H9 (cell line): ENCODE data around the gene AGMAT. TPM values are rescaled to one million over a fixed set of nuclear protein-coding genes. Genes with fewer than 3 reads are reported as not detected.
"Not testable (repeated sequence)": the region's sequence is repeated elsewhere in the genome, so short reads cannot be mapped to it uniquely, and the experiment has no call there.

Source experiments
- DNase-seq: peaks from one replicate; pipeline ENCODE4 v3.0.0-alpha.2; 2017
- H2AFZ ChIP-seq: one replicate; pipeline ENCODE4 v1.6.1; 2013; ENCODE audit warnings: mild to moderate bottlenecking, low read length, control low read depth, moderate library complexity
- H2AK5ac ChIP-seq: 2 replicates; pipeline ENCODE4 v1.6.1; 2013; ENCODE audit warnings: low read length, control low read depth, mixed read lengths; ENCODE audit not compliant: insufficient read length
- H2BK120ac ChIP-seq: one replicate; pipeline ENCODE4 v1.6.1; 2013; ENCODE audit warnings: low read depth, mild to moderate bottlenecking, low read length, control low read depth, inconsistent platforms; ENCODE audit not compliant: poor library complexity, severe bottlenecking
- H2BK12ac ChIP-seq: 2 replicates; pipeline ENCODE4 v1.6.1; 2013; ENCODE audit warnings: low read length, control low read depth, mixed read lengths, low read depth; ENCODE audit not compliant: insufficient read length
- H2BK15ac ChIP-seq: 2 replicates; pipeline ENCODE4 v1.6.1; 2013; ENCODE audit warnings: low read depth, low read length, control low read depth
- H2BK20ac ChIP-seq: one replicate; pipeline ENCODE4 v1.6.1; 2013; ENCODE audit warnings: low read depth, mild to moderate bottlenecking, low read length, control low read depth, inconsistent platforms; ENCODE audit not compliant: poor library complexity, severe bottlenecking
- H2BK5ac ChIP-seq: 2 replicates; pipeline ENCODE4 v1.6.1; 2013; ENCODE audit warnings: low read length, control low read depth, mixed read lengths; ENCODE audit not compliant: insufficient read length
- H3K14ac ChIP-seq: 2 replicates; pipeline ENCODE4 v1.6.1; 2013; ENCODE audit warnings: low read length, control low read depth; ENCODE audit not compliant: insufficient read depth
- H3K18ac ChIP-seq: 2 replicates; pipeline ENCODE4 v1.6.1; 2013; ENCODE audit warnings: low read depth, mild to moderate bottlenecking, mixed read lengths, low read length, control low read depth; ENCODE audit not compliant: insufficient read length
- H3K23ac ChIP-seq: 2 replicates; pipeline ENCODE4 v1.6.1; 2013; ENCODE audit warnings: low read length, control low read depth, mixed read lengths, low read depth; ENCODE audit not compliant: insufficient read length
- H3K23me2 ChIP-seq: 2 replicates; pipeline ENCODE4 v1.6.1; 2013; ENCODE audit warnings: low read depth, mild to moderate bottlenecking, mixed read lengths, low read length, control low read depth; ENCODE audit not compliant: insufficient read length, poor library complexity, severe bottlenecking
- H3K27ac ChIP-seq: 2 replicates; pipeline ENCODE4 v1.5.1; 2013; ENCODE audit warnings: low read length, control low read depth, mixed read lengths, low read depth; ENCODE audit not compliant: insufficient read length
- H3K27me3 ChIP-seq: 2 replicates; pipeline ENCODE4 v1.6.1; 2013; ENCODE audit warnings: low read length, control low read depth, inconsistent platforms; ENCODE audit not compliant: insufficient read depth
- H3K4ac ChIP-seq: 2 replicates; pipeline ENCODE4 v1.6.1; 2013; ENCODE audit warnings: low read depth, mild to moderate bottlenecking, control low read depth, inconsistent platforms, low read length, moderate library complexity
- H3K4me1 ChIP-seq: 2 replicates; pipeline ENCODE4 v1.6.1; 2013; ENCODE audit warnings: low read length, control low read depth, inconsistent platforms; ENCODE audit not compliant: insufficient read depth
- H3K4me2 ChIP-seq: 2 replicates; pipeline ENCODE4 v1.6.1; 2013; ENCODE audit warnings: low read length, control low read depth, mixed read lengths; ENCODE audit not compliant: insufficient read length, insufficient read depth
- H3K56ac ChIP-seq: 2 replicates; pipeline ENCODE4 v1.6.1; 2013; ENCODE audit warnings: low read depth, mild to moderate bottlenecking, mixed read lengths, low read length, control low read depth; ENCODE audit not compliant: insufficient read length
- H3K79me1 ChIP-seq: 2 replicates; pipeline ENCODE4 v1.6.1; 2013; ENCODE audit warnings: low read depth, mild to moderate bottlenecking, moderate library complexity, low read length, control low read depth, inconsistent platforms; ENCODE audit not compliant: insufficient read depth, poor library complexity, severe bottlenecking
- H3K79me2 ChIP-seq: 2 replicates; pipeline ENCODE4 v1.6.1; 2013; ENCODE audit warnings: low read length, control low read depth, inconsistent platforms; ENCODE audit not compliant: insufficient read depth
- H3K9ac ChIP-seq: 2 replicates; pipeline ENCODE4 v1.6.1; 2013; ENCODE audit warnings: low read length, control low read depth, mixed read lengths; ENCODE audit not compliant: insufficient read length; ENCODE audit errors: extremely low read depth
- H3K9me3 ChIP-seq: one replicate; pipeline ENCODE4 v1.6.1; 2013; ENCODE audit warnings: low read depth, low read length, inconsistent platforms; ENCODE audit not compliant: control insufficient read depth
- H3T11ph ChIP-seq: one replicate; pipeline ENCODE4 v1.6.1; 2013; ENCODE audit warnings: mild to moderate bottlenecking, low read length, control low read depth, inconsistent platforms
- H4K20me1 ChIP-seq: one replicate; pipeline ENCODE4 v1.6.1; 2013; ENCODE audit not compliant: control insufficient read depth, insufficient read length, insufficient read depth
- H4K5ac ChIP-seq: 2 replicates; pipeline ENCODE4 v1.6.1; 2013; ENCODE audit warnings: low read depth, mild to moderate bottlenecking, mixed read lengths, low read length, control low read depth; ENCODE audit not compliant: insufficient read length
- H4K8ac ChIP-seq: replicated peaks from 2 replicates; pipeline ENCODE4 v1.6.1; 2013; ENCODE audit warnings: low read length, control low read depth, mixed read lengths, low read depth; ENCODE audit not compliant: insufficient read length
- H4K91ac ChIP-seq: 2 replicates; pipeline ENCODE4 v1.6.1; 2013; ENCODE audit warnings: low read depth, mild to moderate bottlenecking, moderate library complexity, mixed read lengths, low read length, control low read depth; ENCODE audit not compliant: insufficient read length
- H3K27ac Mint-ChIP-seq, 3 experiments: 2 replicates in 2 of 3; 3 replicates in 1 of 3; pipeline ENCODE4 v1.8.0; 2020 to 2021; ENCODE audit warnings: mixed read lengths in 3 of 3, mild to moderate bottlenecking in 1 of 3, moderate library complexity in 1 of 3
- H3K27me3 Mint-ChIP-seq: 2 replicates; pipeline ENCODE4 v1.8.0; 2021; ENCODE audit warnings: low read depth, mild to moderate bottlenecking, moderate library complexity, mixed read lengths
- H3K36me3 Mint-ChIP-seq, 3 experiments: 2 replicates in 2 of 3; 3 replicates in 1 of 3; pipeline ENCODE4 v1.8.0; 2020 to 2021; ENCODE audit warnings: low read depth in 3 of 3, mixed read lengths in 3 of 3; ENCODE audit not compliant: insufficient read depth in 1 of 3
- H3K4me1 Mint-ChIP-seq, 2 experiments: 2 replicates each; pipeline ENCODE4 v1.8.0; 2020; ENCODE audit warnings: mixed read lengths in 2 of 2
- H3K4me3 Mint-ChIP-seq, 2 experiments: 2 replicates in 1 of 2; 3 replicates in 1 of 2; pipeline ENCODE4 v1.8.0; 2020 to 2021; ENCODE audit warnings: mild to moderate bottlenecking in 2 of 2, mixed read lengths in 2 of 2, moderate library complexity in 1 of 2
- H3K9me3 Mint-ChIP-seq, 2 experiments: 2 replicates in 1 of 2; 3 replicates in 1 of 2; pipeline ENCODE4 v1.8.0; 2020; ENCODE audit warnings: mild to moderate bottlenecking in 2 of 2, mixed read lengths in 2 of 2, moderate library complexity in 1 of 2
- WGBS: extraction: QIAGEN DNeasy Blood & Tissue Kit; methylation state at CpG from one replicate; pipeline ENCODE4 v1.1.7; 2013; ENCODE audit warnings: missing lambda C conversion rate, low lambda C conversion rate, mixed read lengths; ENCODE audit not compliant: insufficient read length; ENCODE audit errors: extremely low coverage; 5-methylcytosine and 5-hydroxymethylcytosine counted together
- total RNA-seq: library from RNA; stranded (reverse); gene quantifications from 2 replicates; pipeline ENCODE4 v1.2.1, GENCODE V29; 2021
- TF ChIP-seq, protein P1 (sequence below): fragments of 200-600 bp; sonication (generic); conservative IDR thresholded peaks from 3 replicates; pipeline ENCODE4 v1.8.0; 2021; ENCODE audit warnings: antibody characterized with exemption, mild to moderate bottlenecking

The AGMAT gene
- total RNA-seq, 1 experiment from 2014 or later, result 4.0 TPM

DNA sequence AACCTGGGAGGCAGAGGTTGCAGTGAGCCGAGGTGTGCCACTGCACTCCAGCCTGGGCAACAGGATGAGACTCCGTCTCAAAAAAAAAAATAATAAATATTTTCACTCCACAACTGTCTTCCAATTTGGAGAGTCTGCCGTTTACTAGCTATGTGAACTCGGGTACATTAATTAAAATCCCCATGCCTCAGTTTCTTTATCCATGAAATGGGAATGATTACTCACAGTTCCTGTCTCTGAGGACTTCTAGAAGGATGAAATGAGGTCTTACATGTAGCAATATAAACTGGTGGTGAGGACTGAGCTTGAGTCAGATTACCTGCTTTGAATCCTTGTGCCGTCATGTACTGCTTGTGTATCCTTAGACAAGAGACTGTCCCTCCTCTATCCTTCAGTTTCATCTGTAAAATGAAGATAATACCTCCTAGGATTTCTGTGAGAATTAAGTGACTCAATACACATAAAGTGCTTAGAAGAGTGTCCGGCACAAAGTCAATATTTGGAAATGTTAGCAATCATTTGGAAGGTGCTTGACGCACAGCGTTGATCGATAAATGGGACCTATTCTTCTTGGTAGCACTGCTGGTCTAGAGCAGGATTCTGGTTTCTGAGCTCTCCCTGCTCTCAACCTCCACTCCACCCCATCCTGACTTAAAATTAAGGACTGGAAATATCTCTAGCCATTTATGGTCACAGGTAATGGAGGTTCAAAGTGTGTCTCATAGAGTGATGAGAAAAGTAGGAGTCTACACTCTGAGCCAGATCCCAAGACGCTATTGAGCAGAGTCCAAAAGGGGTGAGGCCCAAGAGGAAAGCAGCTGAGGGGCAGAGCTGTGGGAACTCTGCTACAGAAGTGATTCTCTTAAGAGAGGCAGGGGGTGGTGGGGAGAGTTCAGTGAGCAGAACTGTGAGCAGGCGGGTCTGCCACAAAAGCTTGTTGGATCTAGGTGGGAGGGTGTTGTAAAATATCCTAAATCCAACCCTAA, 20.8 kb upstream of the AGMAT start:
- peaks cover 5% of the 10 kb centered on the region for H3K23me2 ChIP-seq
- no peak overlapping the region for H4K91ac ChIP-seq
- no peaks in the 10 kb centered on the region for H3K79me1 ChIP-seq
- no peak overlapping the region for H3K56ac ChIP-seq
- no peak overlapping the region for H4K8ac ChIP-seq
- no peak overlapping the region for H3T11ph ChIP-seq
- H3K27ac ChIP-seq, result no peak overlapping the region
- H2BK5ac ChIP-seq, result no peak overlapping the region
- H4K5ac ChIP-seq, result no peak overlapping the region
- H3K18ac ChIP-seq, result no peak overlapping the region
- H3K23ac ChIP-seq, result no peak overlapping the region
- no peaks in the 10 kb centered on the region for H3K79me2 ChIP-seq
- no peak overlapping the region for H3K4ac ChIP-seq
- Mint-ChIP-seq H3K27me3 (peaks cover 34% of the 10 kb centered on the region), H3K9me3 (0 out of 5 replicates have a peak, but pooled peaks cover 2 to 6% of the 10 kb centered on the region in 2 experiments), H3K4me1 (peaks cover 4 to 9% of the 10 kb centered on the region in 2 experiments), H3K36me3 (no peaks in the 10 kb centered on the region), H3K27ac (no peak overlapping the region), H3K4me3 (no peak overlapping the region)
- no CpG with 5 or more reads among the region's 11 CpGs for WGBS
- H2BK20ac ChIP-seq, result no peak overlapping the region
- no peak overlapping the region for H3K9ac ChIP-seq
- no peak overlapping the region for H2BK15ac ChIP-seq
- H3K14ac ChIP-seq, result no peak overlapping the region
- H2BK120ac ChIP-seq, result no peak overlapping the region
- DNase-seq, result no peak
- H2BK12ac ChIP-seq, result no peak overlapping the region
- H2AFZ ChIP-seq, result no peak overlapping the region
- H2AK5ac ChIP-seq, result no peak overlapping the region
- no peaks in the 10 kb centered on the region for H3K4me1 ChIP-seq
- H3K27me3 ChIP-seq, result no peaks in the 10 kb centered on the region
- H4K20me1 ChIP-seq, result no peaks in the 10 kb centered on the region
- H3K9me3 ChIP-seq, result no peaks in the 10 kb centered on the region
- TF ChIP-seq, protein P1, sequence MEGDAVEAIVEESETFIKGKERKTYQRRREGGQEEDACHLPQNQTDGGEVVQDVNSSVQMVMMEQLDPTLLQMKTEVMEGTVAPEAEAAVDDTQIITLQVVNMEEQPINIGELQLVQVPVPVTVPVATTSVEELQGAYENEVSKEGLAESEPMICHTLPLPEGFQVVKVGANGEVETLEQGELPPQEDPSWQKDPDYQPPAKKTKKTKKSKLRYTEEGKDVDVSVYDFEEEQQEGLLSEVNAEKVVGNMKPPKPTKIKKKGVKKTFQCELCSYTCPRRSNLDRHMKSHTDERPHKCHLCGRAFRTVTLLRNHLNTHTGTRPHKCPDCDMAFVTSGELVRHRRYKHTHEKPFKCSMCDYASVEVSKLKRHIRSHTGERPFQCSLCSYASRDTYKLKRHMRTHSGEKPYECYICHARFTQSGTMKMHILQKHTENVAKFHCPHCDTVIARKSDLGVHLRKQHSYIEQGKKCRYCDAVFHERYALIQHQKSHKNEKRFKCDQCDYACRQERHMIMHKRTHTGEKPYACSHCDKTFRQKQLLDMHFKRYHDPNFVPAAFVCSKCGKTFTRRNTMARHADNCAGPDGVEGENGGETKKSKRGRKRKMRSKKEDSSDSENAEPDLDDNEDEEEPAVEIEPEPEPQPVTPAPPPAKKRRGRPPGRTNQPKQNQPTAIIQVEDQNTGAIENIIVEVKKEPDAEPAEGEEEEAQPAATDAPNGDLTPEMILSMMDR, result no peak
- H3K4me2 ChIP-seq, result no peak overlapping the region

DNA sequence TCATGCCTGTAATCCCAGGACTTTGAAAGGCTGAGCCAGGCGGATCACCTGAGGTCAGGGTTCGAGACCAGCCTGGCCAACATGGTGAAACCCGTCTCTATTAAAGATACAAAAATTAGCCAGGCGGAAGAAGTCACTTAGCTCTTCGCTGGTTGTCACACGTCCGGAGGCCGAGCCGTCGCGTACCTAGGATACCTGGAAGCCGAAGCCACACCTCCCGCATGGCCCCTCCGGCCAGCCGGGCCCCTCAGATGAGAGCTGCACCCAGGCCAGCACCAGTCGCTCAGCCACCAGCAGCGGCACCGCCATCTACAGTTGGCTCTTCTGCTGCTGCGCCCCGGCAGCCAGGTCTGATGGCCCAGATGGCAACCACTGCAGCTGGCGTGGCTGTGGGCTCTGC, 19.5 kb upstream of the AGMAT start:
- not testable (repeated sequence) for H2AFZ ChIP-seq, H2BK120ac ChIP-seq, DNase-seq, H4K5ac ChIP-seq, H3K27me3 ChIP-seq, H3K9me3 Mint-ChIP-seq, H3K9me3 ChIP-seq, H4K20me1 ChIP-seq, H3K36me3 Mint-ChIP-seq, H3K79me2 ChIP-seq, H3K14ac ChIP-seq, H3T11ph ChIP-seq, H4K91ac ChIP-seq, H3K56ac ChIP-seq, H3K4me2 ChIP-seq, H3K4ac ChIP-seq, H2BK12ac ChIP-seq, H3K23ac ChIP-seq, H3K18ac ChIP-seq, H3K79me1 ChIP-seq, H2BK15ac ChIP-seq, H3K4me1 Mint-ChIP-seq, H2BK20ac ChIP-seq, H3K23me2 ChIP-seq, H3K9ac ChIP-seq, H3K4me1 ChIP-seq, H2AK5ac ChIP-seq, H3K27ac ChIP-seq, H4K8ac ChIP-seq, H2BK5ac ChIP-seq
- H3K4me3 Mint-ChIP-seq, result peak overlapping the region in 1 of 2 experiments; percentile 79; a peak in 1 of 5 replicates
- H3K27ac Mint-ChIP-seq, result 0 out of 7 replicates have a peak overlapping the region, but pooled peaks of 1 of the 3 experiments have one; percentile 59
- peaks cover 33% of the 10 kb centered on the region for H3K27me3 Mint-ChIP-seq
- WGBS, result no CpG with 5 or more reads among the region's 21 CpGs
